Renal cortex interstitium (tissue), 11 donors: ENCODE measurements around the gene EPS8L2. TPM values are rescaled to one million over a fixed set of nuclear protein-coding genes. Genes with fewer than 3 reads are reported as not detected.

Experiments used
- DNase-seq, 11 donors: peaks; one replicate each; pipeline ENCODE4 v3.0.0-alpha.2; 2013; ENCODE audit warnings: low read depth in 9 of 11, low spot score in 4 of 11; ENCODE audit errors: extremely low read depth in 1 of 11
- polyA plus RNA-seq, 3 donors: library from polyadenylated mRNA; unstranded; fragments of 120-200 nt; gene quantifications; one replicate each; pipeline ENCODE4 v1.2.1, GENCODE V29; 2013; ENCODE audit not compliant: insufficient read length in 3 of 3

EPS8L2 gene
- polyA plus RNA-seq, 3 donors = 103 to 181 (median 129) TPM

GRCh38 chr11:698493-699115 lies 7.4 kb upstream of the EPS8L2 start:
- DNase-seq = no peak

- DNase-seq = no peak
Observed at GRCh38 chr11:699116-699508, 6.9 kb upstream of the EPS8L2 start.

GRCh38 chr11:699753-700152 lies 6.3 kb upstream of the EPS8L2 start:
- no peak for DNase-seq

- DNase-seq = no peak
Observed at GRCh38 chr11:701741-702461, 4.1 kb upstream of the EPS8L2 start.

GRCh38 chr11:702462-703461 lies 3.3 kb upstream of the EPS8L2 start:
- no peak for DNase-seq

- DNase-seq = no peak
Observed at GRCh38 chr11:703506-703905, 2.5 kb upstream of the EPS8L2 start.

- DNase-seq = no peak
Observed at GRCh38 chr11:704228-704674, 1.8 kb upstream of the EPS8L2 start.

- DNase-seq = no peak
Observed at GRCh38 chr11:704781-705645, 1.0 kb upstream of the EPS8L2 start.

- no peak for DNase-seq
Observed at GRCh38 chr11:706439-706956, 467 bp downstream of the EPS8L2 start.

- DNase-seq = no peak
Observed at GRCh38 chr11:706957-707816, 1.2 kb downstream of the EPS8L2 start.

GRCh38 chr11:707817-708420 lies 1.9 kb downstream of the EPS8L2 start:
- no peak for DNase-seq

- no peak for DNase-seq
Observed at GRCh38 chr11:708511-708910, 2.5 kb downstream of the EPS8L2 start.

- no peak for DNase-seq
Observed at GRCh38 chr11:709109-709997, 3.3 kb downstream of the EPS8L2 start.

- no peak for DNase-seq
Observed at GRCh38 chr11:714436-714835, 8.4 kb downstream of the EPS8L2 start.

GRCh38 chr11:719214-720016 lies 13.4 kb downstream of the EPS8L2 start:
- DNase-seq = no peak
